HUES64 (cell line): ENCODE data around the gene SRF.

Experiments
- H3K27ac ChIP-seq: 2 replicates; pipeline ENCODE4 v1.7.0; 2013; ENCODE audit warnings: low read depth, low read length, inconsistent platforms
- H3K27me3 ChIP-seq: 2 replicates; pipeline ENCODE4 v1.6.1; 2013; ENCODE audit warnings: mild to moderate bottlenecking, low read length; ENCODE audit not compliant: insufficient read depth
- H3K36me3 ChIP-seq: 2 replicates; pipeline ENCODE4 v1.6.1; 2013; ENCODE audit warnings: mild to moderate bottlenecking, low read length; ENCODE audit not compliant: insufficient read depth
- H3K4me1 ChIP-seq: 2 replicates; pipeline ENCODE4 v1.6.1; 2013; ENCODE audit warnings: mild to moderate bottlenecking, low read length, moderate library complexity; ENCODE audit not compliant: insufficient read depth
- H3K4me3 ChIP-seq: 2 replicates; pipeline ENCODE4 v1.5.1; 2013; ENCODE audit warnings: mild to moderate bottlenecking, low read length, moderate library complexity
- H3K9ac ChIP-seq: 2 replicates; pipeline ENCODE4 v1.6.1; 2013; ENCODE audit warnings: mild to moderate bottlenecking, low read depth, low read length
- H3K9me3 ChIP-seq: 2 replicates; pipeline ENCODE4 v1.6.1; 2013; ENCODE audit warnings: low read depth, low read length; ENCODE audit not compliant: insufficient read depth
- WGBS: fragments of 150-250, 120-280 bp; methylation state at CpG from one replicate; pipeline ENCODE4 v1.1.7; 2013; ENCODE audit warnings: missing lambda C conversion rate; 5-methylcytosine and 5-hydroxymethylcytosine counted together

Gene SRF

DNA sequence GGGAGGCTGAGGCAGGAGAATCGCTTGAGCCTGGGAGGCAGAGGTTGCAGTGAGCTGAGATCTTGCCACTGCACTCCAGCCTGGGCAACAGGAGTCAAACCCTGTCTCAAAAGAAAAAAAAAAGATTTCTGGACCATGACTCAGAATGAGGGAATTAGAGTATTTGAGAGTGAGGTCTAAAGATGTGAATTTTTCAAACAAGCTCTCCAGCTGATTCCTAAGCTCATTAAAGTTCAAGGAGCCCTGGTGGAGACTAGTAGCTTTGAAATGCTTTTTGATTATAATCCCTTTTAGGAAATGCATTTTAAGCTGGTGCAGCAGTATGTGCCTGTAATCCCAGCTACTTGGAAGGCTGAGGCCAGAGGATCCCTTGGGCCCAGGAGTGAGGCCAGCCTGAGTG is 21.8 kb upstream of the SRF start:
- Histone ChIP-seq H3K9me3 (no peaks in the 10 kb centered on the region), H3K27me3 (no peaks in the 10 kb centered on the region), H3K27ac (no peak overlapping the region), H3K4me1 (no peaks in the 10 kb centered on the region), H3K4me3 (no peak overlapping the region), H3K36me3 (peaks cover 38% of the 10 kb centered on the region), H3K9ac (no peak overlapping the region)
- 98% methylated on average over 1 of the region's 1 CpG for WGBS

DNA sequence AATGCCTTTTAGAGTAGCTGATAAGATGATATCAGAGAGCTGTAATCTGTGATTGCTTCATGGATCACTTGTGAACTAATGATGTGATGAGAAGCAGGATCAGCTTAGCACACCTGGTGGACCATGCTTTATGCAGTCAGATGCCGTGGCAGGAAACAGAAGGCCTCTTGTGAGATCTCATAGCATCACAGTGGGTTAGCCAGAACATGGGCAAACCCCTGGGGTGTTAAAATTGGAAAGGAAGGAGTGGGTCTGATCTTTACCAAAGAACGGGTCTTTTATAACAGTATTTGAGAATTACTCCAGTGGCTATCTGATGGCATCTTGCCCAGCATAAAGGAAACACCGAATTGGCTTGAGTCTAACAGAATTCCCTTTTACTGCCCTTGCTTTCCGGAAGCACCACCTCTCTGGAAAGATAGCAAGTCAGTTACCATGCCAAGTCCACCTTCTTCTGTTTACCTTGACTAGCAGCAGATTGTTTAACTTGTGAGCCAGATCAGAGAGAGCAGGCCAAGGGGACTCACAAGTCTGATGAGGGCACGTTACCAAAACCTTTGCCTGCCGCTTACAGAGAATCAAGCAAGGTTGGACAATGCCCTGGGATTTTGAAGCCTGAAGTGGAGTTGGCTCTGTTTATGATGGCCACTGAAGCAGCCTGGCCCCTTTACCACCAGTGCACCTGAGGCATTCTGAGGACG is 20.9 kb upstream of the SRF start:
- 96% methylated on average over 7 of the region's 7 CpGs for WGBS
- no peaks in the 10 kb centered on the region for H3K27me3 ChIP-seq
- no peak overlapping the region for H3K4me3 ChIP-seq
- H3K9ac ChIP-seq: no peak overlapping the region
- H3K27ac ChIP-seq: no peak overlapping the region
- H3K9me3 ChIP-seq: no peaks in the 10 kb centered on the region
- no peaks in the 10 kb centered on the region for H3K4me1 ChIP-seq
- peaks cover 29% of the 10 kb centered on the region for H3K36me3 ChIP-seq

GRCh38 chr6:43159599-43159998 is 11.5 kb upstream of the SRF start:
- Histone ChIP-seq H3K9ac (no peak overlapping the region), H3K4me3 (no peak overlapping the region), H3K9me3 (no peaks in the 10 kb centered on the region), H3K36me3 (peaks cover 21% of the 10 kb centered on the region), H3K27ac (no peak overlapping the region), H3K4me1 (no peaks in the 10 kb centered on the region), H3K27me3 (no peaks in the 10 kb centered on the region)
- WGBS: 97% methylated on average over 11 of the region's 11 CpGs

DNA sequence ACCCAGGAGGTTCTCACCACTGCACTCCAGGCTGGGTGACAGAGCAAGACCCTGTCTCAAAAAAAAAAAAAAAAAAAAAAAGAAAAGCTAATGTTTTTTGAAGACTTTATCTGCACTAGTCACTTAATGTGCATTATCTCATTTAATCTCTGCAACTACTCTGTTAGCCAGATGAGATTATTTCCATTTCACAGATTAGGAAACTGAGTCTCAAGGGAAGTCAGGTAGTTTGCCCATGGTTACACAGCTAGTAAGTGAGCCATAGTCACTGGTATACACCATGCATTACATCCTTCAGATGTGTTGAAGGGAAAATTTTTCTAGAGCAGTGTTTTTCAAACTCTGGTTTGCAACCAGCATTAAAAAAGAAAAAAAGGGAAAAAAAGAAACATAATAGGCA is 7.2 kb upstream of the SRF start:
- H3K4me3 ChIP-seq: no peak overlapping the region
- H3K27me3 ChIP-seq: no peaks in the 10 kb centered on the region
- no peak overlapping the region for H3K9ac ChIP-seq
- H3K36me3 ChIP-seq: peaks cover 18% of the 10 kb centered on the region
- H3K9me3 ChIP-seq: no peaks in the 10 kb centered on the region
- H3K4me1 ChIP-seq: no peaks in the 10 kb centered on the region
- no peak overlapping the region for H3K27ac ChIP-seq

- H3K36me3 ChIP-seq: peaks cover 7% of the 10 kb centered on the region
Measured at GRCh38 chr6:43170417-43170930, 595 bp upstream of the SRF start.

DNA sequence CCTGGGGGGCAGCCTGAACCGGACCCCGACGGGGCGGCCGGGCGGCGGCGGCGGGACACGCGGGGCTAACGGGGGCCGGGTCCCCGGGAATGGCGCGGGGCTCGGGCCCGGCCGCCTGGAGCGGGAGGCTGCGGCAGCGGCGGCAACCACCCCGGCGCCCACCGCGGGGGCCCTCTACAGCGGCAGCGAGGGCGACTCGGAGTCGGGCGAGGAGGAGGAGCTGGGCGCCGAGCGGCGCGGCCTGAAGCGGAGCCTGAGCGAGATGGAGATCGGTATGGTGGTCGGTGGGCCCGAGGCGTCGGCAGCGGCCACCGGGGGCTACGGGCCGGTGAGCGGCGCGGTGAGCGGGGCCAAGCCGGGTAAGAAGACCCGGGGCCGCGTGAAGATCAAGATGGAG is 636 bp downstream of the SRF start:
- Histone ChIP-seq H3K9ac (peak overlapping the region; percentile 95), H3K4me1 (peaks cover 17% of the 10 kb centered on the region), H3K36me3 (peaks cover 20% of the 10 kb centered on the region), H3K27me3 (no peaks in the 10 kb centered on the region), H3K27ac (peak overlapping the region; percentile 88), H3K4me3 (peak overlapping the region; percentile 96), H3K9me3 (no peaks in the 10 kb centered on the region)
- WGBS: under 1% methylated on average over 57 of the region's 57 CpGs

More at GRCh38 chr6:43170417-43170930, 595 bp upstream of the SRF start:
- peak overlapping the region; percentile 96 for H3K4me3 ChIP-seq
- H3K9me3 ChIP-seq: no peaks in the 10 kb centered on the region
- WGBS: 1% methylated on average over 18 of the region's 18 CpGs
- peak overlapping the region; percentile 81 for H3K9ac ChIP-seq
- peaks cover 17% of the 10 kb centered on the region for H3K4me1 ChIP-seq
- H3K27me3 ChIP-seq: no peaks in the 10 kb centered on the region
- H3K27ac ChIP-seq: peak overlapping the region; percentile 89

DNA sequence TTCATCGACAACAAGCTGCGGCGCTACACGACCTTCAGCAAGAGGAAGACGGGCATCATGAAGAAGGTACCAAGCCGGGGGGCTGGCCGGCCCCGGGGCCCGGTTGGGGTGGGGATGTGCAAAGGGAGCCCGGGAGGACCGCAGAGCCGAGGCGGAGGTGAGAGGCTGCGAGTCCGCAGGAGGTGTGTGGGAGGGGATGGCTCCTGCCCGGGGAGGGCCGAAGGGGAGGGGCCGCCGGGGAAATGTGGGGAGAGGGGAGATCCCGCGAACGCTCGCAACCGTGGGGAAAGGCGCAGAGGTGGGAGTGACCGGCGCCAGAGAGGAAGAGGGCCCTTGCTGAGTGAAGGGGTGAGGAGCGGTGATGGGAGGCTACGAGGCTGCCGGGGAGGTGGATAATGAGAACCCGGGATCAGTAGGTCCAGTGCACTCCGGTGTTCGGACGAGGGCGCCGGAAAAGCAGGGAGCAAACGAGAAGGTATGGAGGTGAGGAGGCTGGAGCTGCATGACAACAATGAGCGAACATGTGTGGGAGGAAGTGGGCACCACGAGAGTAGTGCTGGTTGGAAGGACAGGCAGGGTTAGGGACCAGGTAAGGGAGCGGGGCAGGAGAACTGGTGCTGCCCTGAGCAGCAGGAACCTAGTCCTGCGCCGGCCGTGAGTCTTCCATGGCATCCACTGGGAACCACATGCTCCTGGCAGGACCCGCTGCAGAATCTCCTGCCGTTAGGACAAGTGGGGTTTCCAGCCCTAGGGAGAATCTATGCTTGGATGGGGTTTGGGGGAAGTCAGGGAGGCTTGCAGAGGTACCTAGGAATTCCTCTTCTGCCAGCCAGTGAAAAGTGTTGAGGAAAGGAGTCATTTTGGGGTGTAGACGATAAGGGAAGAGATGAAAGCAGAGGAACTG is 1.3 kb downstream of the SRF start:
- H3K4me3 ChIP-seq: peak overlapping the region; percentile 96
- H3K4me1 ChIP-seq: peaks cover 17% of the 10 kb centered on the region
- WGBS: 2% methylated on average over 46 of the region's 46 CpGs
- H3K27ac ChIP-seq: peak overlapping the region; percentile 88
- peaks cover 23% of the 10 kb centered on the region for H3K36me3 ChIP-seq
- H3K9me3 ChIP-seq: no peaks in the 10 kb centered on the region
- peak overlapping the region; percentile 95 for H3K9ac ChIP-seq
- H3K27me3 ChIP-seq: no peaks in the 10 kb centered on the region

DNA sequence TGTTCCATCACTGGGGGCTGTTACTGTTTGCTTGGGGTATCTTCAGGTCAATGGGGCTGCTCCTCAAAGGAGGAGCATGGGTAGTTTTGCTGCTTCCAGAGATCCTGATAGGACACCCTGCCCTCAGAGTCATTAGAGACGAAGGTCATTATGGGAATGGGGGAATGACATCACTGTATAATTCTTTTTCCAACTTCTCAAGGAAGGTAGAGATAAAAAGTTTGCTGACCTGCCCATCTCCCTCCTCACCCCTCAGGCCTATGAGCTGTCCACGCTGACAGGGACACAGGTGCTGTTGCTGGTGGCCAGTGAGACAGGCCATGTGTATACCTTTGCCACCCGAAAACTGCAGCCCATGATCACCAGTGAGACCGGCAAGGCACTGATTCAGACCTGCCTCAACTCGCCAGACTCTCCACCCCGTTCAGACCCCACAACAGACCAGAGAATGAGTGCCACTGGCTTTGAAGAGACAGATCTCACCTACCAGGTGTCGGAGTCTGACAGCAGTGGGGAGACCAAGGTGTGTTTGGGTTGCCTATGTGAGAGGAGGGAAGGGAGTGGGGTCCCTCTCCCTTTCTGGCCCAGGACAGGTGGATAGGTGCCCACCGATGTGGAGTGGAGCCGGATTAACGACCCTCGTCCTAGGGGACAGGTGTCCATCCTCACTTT is 2.7 kb downstream of the SRF start:
- H3K27me3 ChIP-seq: no peaks in the 10 kb centered on the region
- H3K9me3 ChIP-seq: no peaks in the 10 kb centered on the region
- peaks cover 17% of the 10 kb centered on the region for H3K4me1 ChIP-seq
- H3K27ac ChIP-seq: peak overlapping the region; percentile 91
- H3K9ac ChIP-seq: peak overlapping the region; percentile 57; the same call in 1 of the 2 replicates
- H3K36me3 ChIP-seq: peaks cover 33% of the 10 kb centered on the region
- H3K4me3 ChIP-seq: peak overlapping the region; percentile 96
- 39% methylated on average over 10 of the region's 11 CpGs for WGBS

DNA sequence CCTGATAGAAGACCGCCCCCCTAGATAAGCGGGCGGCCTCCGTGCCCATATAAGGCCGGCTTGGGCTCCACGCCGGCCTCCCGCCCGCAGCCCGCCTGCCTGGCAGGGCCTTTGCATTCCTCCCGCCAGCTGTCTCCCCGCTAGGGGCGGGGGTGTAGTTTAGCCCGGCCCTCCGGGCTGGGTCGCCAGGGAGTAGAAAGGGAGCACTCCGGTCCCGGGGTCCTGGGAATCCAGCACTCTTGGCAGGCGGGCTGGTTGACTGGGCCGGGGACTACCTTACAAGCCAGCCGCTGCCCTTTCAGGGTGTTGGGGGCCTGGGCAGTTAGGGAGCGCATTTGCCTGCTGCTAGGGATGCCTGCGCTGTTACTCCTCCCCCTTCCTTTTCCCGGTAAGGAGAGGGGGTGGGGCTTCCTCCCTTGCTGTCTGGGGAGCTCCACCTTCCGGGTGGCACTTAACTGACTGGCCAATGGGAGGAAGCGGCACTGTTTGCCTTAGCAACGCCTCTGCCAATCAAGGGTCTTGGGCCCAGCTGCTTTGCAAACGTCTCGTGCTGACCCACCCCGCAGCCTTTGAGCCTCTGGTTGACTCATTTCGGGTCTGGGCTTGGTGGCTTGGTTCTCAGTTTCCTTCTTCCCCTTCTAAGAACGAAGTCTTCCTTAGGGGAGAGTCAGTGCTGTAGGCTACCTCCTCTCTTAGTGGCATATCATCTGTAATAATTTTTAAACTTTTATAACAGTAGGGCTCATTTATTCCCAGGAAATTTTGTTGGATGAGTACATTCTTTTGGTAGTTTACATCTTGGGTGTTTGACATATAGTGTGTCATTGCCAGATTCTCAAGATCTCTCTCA is 3.4 kb downstream of the SRF start:
- WGBS: 2% methylated on average over 30 of the region's 32 CpGs
- peaks cover 17% of the 10 kb centered on the region for H3K4me1 ChIP-seq
- no peaks in the 10 kb centered on the region for H3K9me3 ChIP-seq
- peaks cover 40% of the 10 kb centered on the region for H3K36me3 ChIP-seq
- H3K27me3 ChIP-seq: no peaks in the 10 kb centered on the region
- H3K27ac ChIP-seq: peak overlapping the region; percentile 91
- peak overlapping the region; percentile 57; the same call in 1 of the 2 replicates for H3K9ac ChIP-seq
- peak overlapping the region; percentile 96 for H3K4me3 ChIP-seq

DNA sequence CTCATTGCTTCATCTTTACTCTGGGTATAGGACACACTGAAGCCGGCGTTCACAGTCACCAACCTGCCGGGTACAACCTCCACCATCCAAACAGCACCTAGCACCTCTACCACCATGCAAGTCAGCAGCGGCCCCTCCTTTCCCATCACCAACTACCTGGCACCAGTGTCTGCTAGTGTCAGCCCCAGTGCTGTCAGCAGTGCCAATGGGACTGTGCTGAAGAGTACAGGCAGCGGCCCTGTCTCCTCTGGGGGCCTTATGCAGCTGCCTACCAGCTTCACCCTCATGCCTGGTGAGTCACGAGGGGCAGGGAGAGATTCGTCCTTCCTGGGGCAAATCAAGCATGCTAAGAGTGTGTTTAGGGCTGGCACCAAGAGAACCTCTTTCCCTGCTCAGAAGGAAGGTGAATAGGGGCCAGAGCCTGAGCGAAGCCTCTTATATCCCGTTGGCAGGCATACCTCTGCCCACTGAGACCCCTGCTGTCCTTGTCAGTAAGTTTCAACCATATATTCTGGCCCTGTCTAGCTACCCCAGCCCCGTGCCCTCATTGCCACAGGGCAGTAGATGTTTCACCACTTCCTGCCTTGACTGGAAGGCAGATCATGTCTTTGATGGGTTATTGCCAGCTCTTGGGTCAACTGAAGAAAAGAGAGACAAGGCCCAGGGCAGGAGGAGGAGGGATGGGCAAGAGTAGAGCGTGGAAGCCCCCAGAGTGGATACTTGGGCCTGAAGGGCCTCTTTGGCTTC is 4.8 kb downstream of the SRF start:
- 97% methylated on average over 11 of the region's 11 CpGs for WGBS
- Histone ChIP-seq H3K36me3 (peaks cover 45% of the 10 kb centered on the region), H3K27me3 (no peaks in the 10 kb centered on the region), H3K9me3 (no peaks in the 10 kb centered on the region), H3K4me3 (no peak overlapping the region), H3K9ac (no peak overlapping the region), H3K27ac (no peak overlapping the region), H3K4me1 (peaks cover 17% of the 10 kb centered on the region)
